ENCODE measurements around the gene PCNT. TPM values are rescaled to one million over a fixed set of nuclear protein-coding genes. Genes with fewer than 3 reads are reported as not detected.

PCNT gene
- total and polyA plus RNA-seq, 2 experiments from 2014 or later, result 14.9 to 23.8 TPM

DNA sequence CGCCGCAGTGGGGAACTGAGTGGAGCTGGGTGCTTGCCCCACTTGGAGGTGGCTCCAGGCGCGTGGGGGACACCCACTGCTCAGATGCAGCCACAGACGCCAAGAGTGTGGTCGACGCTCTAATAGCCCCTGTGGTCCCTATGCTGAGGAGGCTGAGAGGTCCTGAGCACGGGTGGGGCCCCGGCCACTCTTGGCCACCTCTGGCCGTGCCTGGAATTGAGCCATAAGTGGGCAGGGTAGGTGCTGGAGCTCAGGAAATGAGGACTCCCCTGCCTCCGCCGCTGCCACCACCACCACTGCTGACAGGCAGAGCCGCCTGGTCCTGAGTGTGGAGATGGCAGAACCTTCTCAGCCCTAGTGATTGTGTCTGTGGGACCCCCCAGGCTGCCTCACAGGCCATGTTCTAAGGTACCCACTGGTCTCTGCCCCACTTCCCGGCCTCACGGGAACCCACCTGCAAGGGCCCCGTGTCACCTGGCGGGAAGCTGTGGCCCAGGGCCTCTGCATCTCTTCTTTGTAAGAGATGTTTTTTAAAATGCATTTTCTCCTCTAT lies 100.2 kb downstream of the PCNT start:
- TF ChIP-seq EZH2phosphoT487 (IDR thresholded peaks at IDR 0.05; ENCODE audit: insufficient read depth, low read depth), result no peak
- no peak for TF ChIP-seq EZH2 (IDR thresholded peaks at IDR 0.05; ENCODE audit: insufficient read depth, poor library complexity, severe bottlenecking)
- in situ Hi-C loops (cut with MboI), result loop anchor here (10.0 kb wide), 1 partner anchor 59 kb away; no protein-coding TSS in a partner anchor
- WGBS, 2 experiments (ENCODE audit: low coverage in 1 of 2, low lambda C conversion rate in 2 of 2, missing lambda C conversion rate in 2 of 2), result 94 to 96% methylated on average over 14 to 17 of the region's 17 CpGs
- H3K79me2 ChIP-seq (ENCODE audit: insufficient read depth), result no peaks in the 10 kb centered on the region
- no peak overlapping the region for H3K4me2 ChIP-seq (ENCODE audit: unreplicated experiment)
- H2AFZ ChIP-seq, result no peak overlapping the region
- H3F3A ChIP-seq (ENCODE audit: insufficient read depth), result no peaks in the 10 kb centered on the region
- H3K4me3 ChIP-seq, result no peak overlapping the region
- no peak overlapping the region for H3K9ac ChIP-seq
- H3K4me1 ChIP-seq (ENCODE audit: insufficient read depth), result no peaks in the 10 kb centered on the region
- H4K20me1 ChIP-seq (ENCODE audit: insufficient read depth), result no peaks in the 10 kb centered on the region
- H3K9me3 ChIP-seq (ENCODE audit: low read depth), result no peaks in the 10 kb centered on the region
- no peak for DNase-seq
- peaks cover 6% of the 10 kb centered on the region; the same call in 1 of the 2 replicates for H3K36me3 ChIP-seq (ENCODE audit: low read depth)
- H3K9me2 ChIP-seq (ENCODE audit: insufficient read depth), result no peaks in the 10 kb centered on the region
- no peaks in the 10 kb centered on the region for H3K27me3 ChIP-seq (replicated peaks; ENCODE audit: insufficient read depth)
- no peak overlapping the region for H3K27ac ChIP-seq

DNA sequence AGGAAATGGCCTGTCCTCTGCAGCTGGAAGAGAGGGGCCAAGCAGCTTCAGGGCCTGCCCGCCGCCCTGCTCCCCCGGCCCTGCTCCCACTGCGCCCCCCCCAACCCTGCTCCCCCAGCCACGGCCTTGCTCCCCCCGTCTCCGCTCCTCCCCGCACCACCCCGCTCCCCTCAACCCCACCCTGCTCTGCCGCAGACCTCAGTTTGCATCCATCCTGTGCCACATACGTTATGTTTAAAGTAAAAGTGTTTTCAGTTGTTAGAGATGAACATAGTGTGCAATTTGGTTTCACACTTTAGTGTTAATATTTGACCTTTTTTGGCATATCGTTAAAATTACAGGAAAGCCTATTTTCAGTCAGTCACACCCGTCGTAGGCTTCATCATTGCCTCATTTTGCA lies 100.7 kb downstream of the PCNT start:
- in situ Hi-C loops (cut with MboI), result loop anchor here (10.0 kb wide), 1 partner anchor 60 kb away; no protein-coding TSS in a partner anchor
- Histone ChIP-seq H3F3A (ENCODE audit: insufficient read depth) (no peaks in the 10 kb centered on the region), H3K4me1 (ENCODE audit: insufficient read depth) (no peaks in the 10 kb centered on the region), H3K4me3 (no peak overlapping the region), H3K9me3 (ENCODE audit: low read depth) (no peaks in the 10 kb centered on the region), H3K27ac (no peak overlapping the region), H3K9me2 (ENCODE audit: insufficient read depth) (no peaks in the 10 kb centered on the region), H4K20me1 (ENCODE audit: insufficient read depth) (no peaks in the 10 kb centered on the region), H3K79me2 (ENCODE audit: insufficient read depth) (no peaks in the 10 kb centered on the region), H3K36me3 (ENCODE audit: low read depth) (peaks cover 6% of the 10 kb centered on the region; the same call in 1 of the 2 replicates), H2AFZ (no peak overlapping the region), H3K9ac (no peak overlapping the region), H3K27me3 (replicated peaks; ENCODE audit: insufficient read depth) (no peaks in the 10 kb centered on the region), H3K4me2 (ENCODE audit: unreplicated experiment) (no peak overlapping the region)
- TF ChIP-seq EZH2 (IDR thresholded peaks at IDR 0.05; ENCODE audit: insufficient read depth, poor library complexity, severe bottlenecking) (no peak), EZH2phosphoT487 (IDR thresholded peaks at IDR 0.05; ENCODE audit: insufficient read depth, low read depth) (no peak)
- no peak for DNase-seq
- 95 to 97% methylated on average over 5 to 14 of the region's 14 CpGs for WGBS, 2 experiments (ENCODE audit: low coverage in 1 of 2, low lambda C conversion rate in 2 of 2, missing lambda C conversion rate in 2 of 2)

DNA sequence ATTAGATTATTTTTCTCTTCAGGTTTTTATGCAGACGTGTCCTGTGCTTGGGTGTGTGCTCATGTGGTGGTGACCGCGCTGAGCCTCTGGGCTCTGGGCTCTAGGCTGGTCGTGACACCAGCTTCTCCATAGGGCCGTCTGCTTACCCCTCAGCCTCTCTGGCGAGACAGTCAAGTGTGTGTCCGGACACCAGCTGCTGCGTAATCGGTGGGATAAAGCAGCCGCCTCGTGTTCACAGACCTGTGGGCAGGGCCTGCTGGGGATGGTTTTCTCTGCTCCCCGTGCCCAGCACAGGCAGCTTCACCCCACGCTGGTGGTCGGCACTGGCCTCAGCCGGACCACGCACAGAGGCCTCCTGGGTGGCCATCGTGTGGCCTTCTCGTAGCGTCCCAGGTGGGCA lies 101.1 kb downstream of the PCNT start:
- no peaks in the 10 kb centered on the region for H3F3A ChIP-seq (ENCODE audit: insufficient read depth)

DNA sequence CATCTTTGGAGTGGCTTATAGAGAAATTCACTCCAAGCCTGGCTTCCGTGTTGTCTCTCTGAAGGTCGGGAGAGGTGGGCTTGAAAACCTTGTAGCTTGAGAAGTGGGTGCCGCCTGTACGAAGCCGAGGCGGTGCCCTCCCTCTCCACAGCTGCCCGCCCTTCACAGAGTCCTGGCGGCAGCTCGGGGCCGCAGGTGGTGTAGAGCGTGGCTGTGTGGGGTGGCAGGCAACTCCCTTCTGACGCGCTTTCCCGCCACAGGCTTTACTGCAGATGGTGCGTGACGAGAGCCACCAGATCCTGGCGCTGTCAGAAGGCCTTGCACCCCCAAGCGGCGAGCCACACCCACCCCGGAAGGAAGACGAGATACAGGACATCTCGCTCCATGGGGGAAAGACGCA lies 101.6 kb downstream of the PCNT start:
- TF ChIP-seq EZH2 (IDR thresholded peaks at IDR 0.05; ENCODE audit: insufficient read depth, poor library complexity, severe bottlenecking) (no peak), EZH2phosphoT487 (IDR thresholded peaks at IDR 0.05; ENCODE audit: insufficient read depth, low read depth) (no peak)
- 96 to 97% methylated on average over 20 to 23 of the region's 23 CpGs for WGBS, 2 experiments (ENCODE audit: low coverage in 1 of 2, low lambda C conversion rate in 2 of 2, missing lambda C conversion rate in 2 of 2)
- no peaks in the 10 kb centered on the region for H3K27me3 ChIP-seq (replicated peaks; ENCODE audit: insufficient read depth)
- no peak overlapping the region for H3K27ac ChIP-seq
- H3K4me2 ChIP-seq (ENCODE audit: unreplicated experiment), result no peak overlapping the region
- no peak overlapping the region for H2AFZ ChIP-seq
- H3K79me2 ChIP-seq (ENCODE audit: insufficient read depth), result no peaks in the 10 kb centered on the region
- 0 out of 2 replicates have a peak, but pooled peaks cover 3% of the 10 kb centered on the region for H3K36me3 ChIP-seq (ENCODE audit: low read depth)
- H3F3A ChIP-seq (ENCODE audit: insufficient read depth), result no peaks in the 10 kb centered on the region
- in situ Hi-C loops (cut with MboI), result loop anchor here (10.0 kb wide), 1 partner anchor 61 kb away; no protein-coding TSS in a partner anchor
- no peaks in the 10 kb centered on the region for H3K4me1 ChIP-seq (ENCODE audit: insufficient read depth)
- no peak overlapping the region for H3K9ac ChIP-seq
- no peaks in the 10 kb centered on the region for H4K20me1 ChIP-seq (ENCODE audit: insufficient read depth)
- no peak for DNase-seq
- no peaks in the 10 kb centered on the region for H3K9me2 ChIP-seq (ENCODE audit: insufficient read depth)
- no peaks in the 10 kb centered on the region for H3K9me3 ChIP-seq (ENCODE audit: low read depth)
- H3K4me3 ChIP-seq, result no peak overlapping the region

More for the DNA sequence above, 101.1 kb downstream of the PCNT start:
- no peak overlapping the region for H3K27ac ChIP-seq
- H3K4me2 ChIP-seq (ENCODE audit: unreplicated experiment), result no peak overlapping the region
- peaks cover 6% of the 10 kb centered on the region; the same call in 1 of the 2 replicates for H3K36me3 ChIP-seq (ENCODE audit: low read depth)
- no peaks in the 10 kb centered on the region for H3K4me1 ChIP-seq (ENCODE audit: insufficient read depth)
- no peak overlapping the region for H2AFZ ChIP-seq
- in situ Hi-C loops (cut with MboI), result loop anchor here (10.0 kb wide), 1 partner anchor 60 kb away; no protein-coding TSS in a partner anchor
- H3K9ac ChIP-seq, result no peak overlapping the region
- H3K9me3 ChIP-seq (ENCODE audit: low read depth), result no peaks in the 10 kb centered on the region
- H3K9me2 ChIP-seq (ENCODE audit: insufficient read depth), result no peaks in the 10 kb centered on the region
- no peak overlapping the region for H3K4me3 ChIP-seq
- WGBS, 2 experiments (ENCODE audit: low coverage in 1 of 2, low lambda C conversion rate in 2 of 2, missing lambda C conversion rate in 2 of 2), result 92 to 96% methylated on average over 19 of the region's 19 CpGs
- no peak for DNase-seq
- H4K20me1 ChIP-seq (ENCODE audit: insufficient read depth), result no peaks in the 10 kb centered on the region
- no peaks in the 10 kb centered on the region for H3K79me2 ChIP-seq (ENCODE audit: insufficient read depth)
- TF ChIP-seq EZH2 (IDR thresholded peaks at IDR 0.05; ENCODE audit: insufficient read depth, poor library complexity, severe bottlenecking), result no peak
- TF ChIP-seq EZH2phosphoT487 (IDR thresholded peaks at IDR 0.05; ENCODE audit: insufficient read depth, low read depth), result no peak
- H3K27me3 ChIP-seq (replicated peaks; ENCODE audit: insufficient read depth), result no peaks in the 10 kb centered on the region

Measured in GM23248 (cell line).